OCI-LY1 (cell line): ENCODE measurements around the gene BHLHE23.

Experiments
- H2AFZ ChIP-seq: fragments of 200-600 bp; sonication (generic), shearing (Covaris generic); 2 replicates; pipeline ENCODE4 v1.6.0; 2014; ENCODE audit warnings: antibody characterized with exemption, mild to moderate bottlenecking, low read length
- H3F3A ChIP-seq: fragments of 200-600 bp; sonication (generic), shearing (Covaris generic); 2 replicates; pipeline ENCODE4 v1.6.0; 2014; ENCODE audit warnings: mild to moderate bottlenecking, antibody characterized with exemption, low read length, moderate library complexity; ENCODE audit not compliant: insufficient read depth
- H3K27ac ChIP-seq: fragments of 200-600 bp; sonication (generic); 2 replicates; pipeline ENCODE4 v1.5.1; 2014; ENCODE audit warnings: low read length, mixed run types, mild to moderate bottlenecking, low read depth; ENCODE audit not compliant: poor library complexity, severe bottlenecking
- H3K27me3 ChIP-seq: fragments of 200-600 bp; sonication (generic); 2 replicates; pipeline ENCODE4 v1.6.0; 2014; ENCODE audit warnings: antibody characterized with exemption, mild to moderate bottlenecking, low read length, moderate library complexity; ENCODE audit not compliant: insufficient read depth
- H3K36me3 ChIP-seq: fragments of 200-600 bp; sonication (generic); 2 replicates; pipeline ENCODE4 v1.6.1; 2014; ENCODE audit warnings: mild to moderate bottlenecking, antibody characterized with exemption, low read length, moderate library complexity, mixed read lengths; ENCODE audit not compliant: insufficient read depth
- H3K4me1 ChIP-seq: fragments of 200-600 bp; sonication (generic); 2 replicates; pipeline ENCODE4 v1.5.1; 2014; ENCODE audit warnings: mild to moderate bottlenecking, low read length, moderate library complexity; ENCODE audit not compliant: insufficient read depth, severe bottlenecking
- H3K4me2 ChIP-seq: fragments of 200-600 bp; sonication (generic), shearing (Covaris generic); 2 replicates; pipeline ENCODE4 v1.6.1; 2014; ENCODE audit warnings: low read length
- H3K4me3 ChIP-seq: fragments of 200-600 bp; sonication (generic); 2 replicates; pipeline ENCODE4 v1.5.1; 2014; ENCODE audit warnings: low read length, low read depth, mild to moderate bottlenecking, mixed read lengths; ENCODE audit not compliant: poor library complexity, severe bottlenecking
- H3K79me2 ChIP-seq: fragments of 200-600 bp; shearing (Covaris generic); 2 replicates; pipeline ENCODE4 v1.6.1; 2016; ENCODE audit warnings: mixed run types, low read length, mixed read lengths; ENCODE audit not compliant: insufficient read depth
- H3K9ac ChIP-seq: fragments of 200-600 bp; sonication (generic), shearing (Covaris generic); 2 replicates; pipeline ENCODE4 v1.6.1; 2014; ENCODE audit warnings: mild to moderate bottlenecking, low read length, mixed read lengths
- H3K9me2 ChIP-seq: fragments of 200-600 bp; sonication (generic), shearing (Covaris generic); 2 replicates; pipeline ENCODE4 v1.6.1; 2014; ENCODE audit warnings: low read depth, mild to moderate bottlenecking, low read length, mixed read lengths
- H3K9me3 ChIP-seq: fragments of 200-600 bp; shearing (Covaris generic); 2 replicates; pipeline ENCODE4 v1.6.1; 2014; ENCODE audit warnings: low read length, mixed read lengths
- H4K20me1 ChIP-seq: fragments of 200-600 bp; sonication (generic), shearing (Covaris generic); 2 replicates; pipeline ENCODE4 v1.6.0; 2016; ENCODE audit warnings: mild to moderate bottlenecking, low read length; ENCODE audit not compliant: insufficient read depth
- CTCF ChIP-seq: fragments of 200-600 bp; sonication (generic), shearing (Covaris generic); IDR thresholded peaks from 2 replicates; pipeline ENCODE4 v1.5.1; 2017; ENCODE audit warnings: mild to moderate bottlenecking, antibody characterized with exemption, low read length, moderate library complexity, mixed read lengths
- EZH2 ChIP-seq: fragments of 200-600 bp; sonication (generic), shearing (Covaris generic); IDR thresholded peaks from 2 replicates; pipeline ENCODE4 v1.8.0; 2017; ENCODE audit warnings: borderline replicate concordance, mixed run types, mild to moderate bottlenecking, antibody characterized with exemption, low read length, moderate library complexity, mixed read lengths

BHLHE23 gene

GRCh38 chr20:62969179-62969760, 37.5 kb downstream of the BHLHE23 start:
- Histone ChIP-seq H3F3A (no peaks in the 10 kb centered on the region), H3K79me2 (no peaks in the 10 kb centered on the region), H3K4me1 (no peaks in the 10 kb centered on the region), H4K20me1 (no peaks in the 10 kb centered on the region), H3K27me3 (0 out of 2 replicates have a peak, but pooled peaks cover 13% of the 10 kb centered on the region), H3K36me3 (peaks cover 19% of the 10 kb centered on the region), H3K9me2 (no peaks in the 10 kb centered on the region), H3K27ac (no peak overlapping the region), H3K4me3 (no peak overlapping the region), H3K4me2 (no peak overlapping the region), H2AFZ (no peak overlapping the region), H3K9me3 (no peaks in the 10 kb centered on the region), H3K9ac (no peak overlapping the region)
- no peak for TF ChIP-seq CTCF
- TF ChIP-seq EZH2, result no peak

DNA sequence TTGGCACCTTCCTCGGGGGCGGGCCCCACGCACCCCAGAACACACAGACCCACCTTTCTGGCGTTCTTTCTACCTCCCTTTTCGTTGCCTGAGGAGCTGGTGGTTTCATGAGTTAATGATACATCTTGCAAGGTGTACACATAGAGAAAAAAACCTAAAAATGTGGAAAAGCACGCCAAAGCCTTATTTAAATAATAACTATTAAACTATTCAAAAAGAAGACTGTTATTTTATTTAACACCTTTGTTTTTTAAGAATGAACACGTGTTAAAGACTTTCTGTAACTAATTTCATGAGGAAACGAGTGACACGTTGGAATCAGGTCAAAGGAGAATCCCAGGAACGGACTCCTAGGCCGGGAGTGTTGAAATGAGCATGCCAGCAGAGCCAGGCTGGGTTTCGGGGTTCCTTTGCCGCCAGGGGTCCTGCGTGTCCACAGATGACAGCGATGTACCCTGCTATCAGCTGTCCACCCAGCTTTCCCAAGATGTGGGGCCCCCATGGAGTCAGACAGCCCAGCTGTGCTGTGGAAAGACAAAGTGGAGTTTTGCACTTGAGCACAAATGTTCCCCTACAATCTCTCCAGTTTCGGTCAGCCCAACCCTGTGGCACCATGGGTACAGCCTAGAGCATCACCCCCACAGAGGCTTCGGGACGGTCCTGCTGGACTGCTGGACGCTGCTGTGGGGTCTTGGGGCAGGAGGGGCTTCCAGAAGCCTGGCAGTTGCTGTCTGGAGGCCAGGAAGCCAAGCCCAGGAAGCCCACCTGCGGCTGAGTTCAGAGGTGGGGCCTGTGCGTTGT, 38.2 kb downstream of the BHLHE23 start:
- peaks cover 24% of the 10 kb centered on the region for H3K36me3 ChIP-seq
- no peak overlapping the region for H3K27ac ChIP-seq
- no peaks in the 10 kb centered on the region for H4K20me1 ChIP-seq
- H3F3A ChIP-seq, result no peaks in the 10 kb centered on the region
- no peak for TF ChIP-seq CTCF
- TF ChIP-seq EZH2, result no peak
- no peaks in the 10 kb centered on the region for H3K9me2 ChIP-seq
- H3K9me3 ChIP-seq, result no peaks in the 10 kb centered on the region
- H3K4me2 ChIP-seq, result no peak overlapping the region
- H3K4me1 ChIP-seq, result no peaks in the 10 kb centered on the region
- no peak overlapping the region for H2AFZ ChIP-seq
- no peak overlapping the region for H3K4me3 ChIP-seq
- 0 out of 2 replicates have a peak, but pooled peaks cover 9% of the 10 kb centered on the region for H3K27me3 ChIP-seq
- no peak overlapping the region for H3K9ac ChIP-seq
- no peaks in the 10 kb centered on the region for H3K79me2 ChIP-seq

- TF ChIP-seq EZH2 (no peak), CTCF (no peak)
- H3K27ac ChIP-seq, result no peak overlapping the region
- H3K36me3 ChIP-seq, result peaks cover 29% of the 10 kb centered on the region
- H3K79me2 ChIP-seq, result no peaks in the 10 kb centered on the region
- no peak overlapping the region for H3K4me2 ChIP-seq
- H4K20me1 ChIP-seq, result no peaks in the 10 kb centered on the region
- no peak overlapping the region for H3K4me3 ChIP-seq
- no peak overlapping the region for H2AFZ ChIP-seq
- no peak overlapping the region for H3K9ac ChIP-seq
- no peaks in the 10 kb centered on the region for H3K4me1 ChIP-seq
- no peaks in the 10 kb centered on the region for H3F3A ChIP-seq
- H3K9me3 ChIP-seq, result no peaks in the 10 kb centered on the region
- no peaks in the 10 kb centered on the region for H3K9me2 ChIP-seq
- H3K27me3 ChIP-seq, result 0 out of 2 replicates have a peak, but pooled peaks cover 2% of the 10 kb centered on the region
Measured at GRCh38 chr20:62967628-62968351, 39.0 kb downstream of the BHLHE23 start.
